Calu3 (cell line): ENCODE results near the gene NHLRC2. TPM values are rescaled to one million over a fixed set of nuclear protein-coding genes. Genes with fewer than 3 reads are reported as not detected.

Experiments
- BruUV-seq: library from RNA; stranded (reverse); fragments of 400-500 nt; replicated peaks from 2 replicates; lab custom pipeline; 2021; lab: Mats Ljungman, UMichigan
- CTCF ChIA-PET: fragments of 300-600 bp; sonication (Branson Sonifier 250); formaldehyde crosslinking; loops from one replicate; lab custom pipeline; 2022; ENCODE audit warnings: antibody characterized with exemption; lab: Charles Lee
- DNase-seq: peaks from one replicate; pipeline ENCODE4 v3.0.0; 2022
- H3K27ac Mint-ChIP-seq: one replicate; pipeline ENCODE4 v1.8.0; 2022; ENCODE audit warnings: mixed read lengths; ENCODE audit not compliant: unreplicated experiment
- H3K27me3 Mint-ChIP-seq: one replicate; pipeline ENCODE4 v1.8.0; 2022; ENCODE audit warnings: mixed read lengths; ENCODE audit not compliant: unreplicated experiment
- H3K36me3 Mint-ChIP-seq: one replicate; pipeline ENCODE4 v1.8.0; 2022; ENCODE audit warnings: mild to moderate bottlenecking, moderate library complexity, mixed read lengths; ENCODE audit not compliant: insufficient read depth, unreplicated experiment
- H3K4me1 Mint-ChIP-seq: one replicate; pipeline ENCODE4 v1.8.0; 2022; ENCODE audit warnings: mild to moderate bottlenecking, low read depth, mixed read lengths; ENCODE audit not compliant: unreplicated experiment
- H3K4me3 Mint-ChIP-seq: one replicate; pipeline ENCODE4 v1.8.0; 2022; ENCODE audit warnings: mild to moderate bottlenecking, low read depth, moderate library complexity, mixed read lengths; ENCODE audit not compliant: unreplicated experiment
- H3K9me3 Mint-ChIP-seq: one replicate; pipeline ENCODE4 v1.8.0; 2022; ENCODE audit warnings: low read depth, mixed read lengths; ENCODE audit not compliant: unreplicated experiment
- CTCF ChIP-seq: fragments of 200-600 bp; IDR thresholded peaks from one replicate; pipeline ENCODE4 v1.8.0; 2022; ENCODE audit warnings: antibody characterized with exemption; ENCODE audit not compliant: unreplicated experiment
- intact Hi-C: fragments of 100-400 bp; cut with micrococcal nuclease; formaldehyde crosslinking; loops from one replicate; pipeline ENCODE4 v1.10.0; 2022; ENCODE audit not compliant: unreplicated experiment
- total RNA-seq: library from RNA; stranded (reverse); gene quantifications from 2 replicates; pipeline ENCODE4 v1.2.3, GENCODE V29; 2022

The NHLRC2 gene
- total RNA-seq, 1 experiment from 2014 or later, result 18.7 TPM

DNA sequence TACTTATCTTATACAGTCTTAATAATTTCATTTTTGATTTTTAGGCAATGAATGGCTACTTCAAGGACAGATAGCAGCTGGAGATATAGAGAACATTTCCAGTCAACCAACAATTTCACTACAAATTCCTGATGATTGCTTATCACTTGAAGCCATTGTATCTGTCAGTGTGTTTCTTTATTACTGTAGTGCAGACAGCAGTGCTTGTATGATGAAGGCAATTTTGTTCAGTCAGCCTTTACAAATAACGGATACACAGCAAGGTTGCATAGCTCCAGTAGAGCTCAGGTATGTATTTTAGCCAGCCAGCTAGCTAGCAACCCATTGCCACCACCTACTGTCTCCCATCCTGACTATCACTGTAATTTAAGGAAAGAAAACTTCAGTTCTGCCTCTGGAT, 53.8 kb downstream of the NHLRC2 start:
- no TSS peak for BruUV-seq
- no peak overlapping the region for H3K4me3 Mint-ChIP-seq
- no peak for DNase-seq
- peaks cover 6% of the 10 kb centered on the region for H3K36me3 Mint-ChIP-seq
- no peak for TF ChIP-seq CTCF
- CTCF ChIA-PET, result interaction anchor here (0.5 kb wide), 1 partner anchor 251 kb away, joined by 3 read pairs; no protein-coding TSS in a partner anchor
- no peaks in the 10 kb centered on the region for H3K9me3 Mint-ChIP-seq
- no peak overlapping the region for H3K27ac Mint-ChIP-seq
- H3K27me3 Mint-ChIP-seq, result no peaks in the 10 kb centered on the region
- intact Hi-C loops, result no loop called here
- no peaks in the 10 kb centered on the region for H3K4me1 Mint-ChIP-seq

DNA sequence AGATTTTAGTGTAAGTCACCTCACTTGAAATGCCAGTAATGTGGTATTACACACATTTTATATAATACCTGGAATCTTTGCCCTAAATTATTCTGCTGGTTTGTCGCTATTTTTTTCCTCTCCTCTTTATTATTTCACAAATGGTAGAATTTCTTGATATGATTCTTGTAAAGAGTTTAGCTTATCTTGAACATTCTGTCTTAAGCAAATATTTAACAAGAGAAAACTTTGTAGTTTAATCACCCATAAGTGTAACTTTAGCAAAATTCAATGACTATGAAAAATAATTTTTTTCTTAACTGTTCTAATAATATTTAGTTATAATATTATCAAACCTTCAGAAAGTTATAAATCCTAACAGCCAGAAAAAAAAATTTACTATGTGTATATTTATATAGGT, 56.7 kb downstream of the NHLRC2 start:
- Mint-ChIP-seq H3K4me3 (no peak overlapping the region), H3K4me1 (no peaks in the 10 kb centered on the region), H3K36me3 (no peaks in the 10 kb centered on the region), H3K27me3 (no peaks in the 10 kb centered on the region), H3K9me3 (no peaks in the 10 kb centered on the region), H3K27ac (no peak overlapping the region)
- intact Hi-C loops, result no loop called here
- DNase-seq, result no peak
- no TSS peak for BruUV-seq
- TF ChIP-seq CTCF, result no peak
- CTCF ChIA-PET, result no interaction called here

- no peaks in the 10 kb centered on the region for H3K4me1 Mint-ChIP-seq
- H3K9me3 Mint-ChIP-seq, result no peaks in the 10 kb centered on the region
- BruUV-seq, result no TSS peak
- H3K27ac Mint-ChIP-seq, result no peak overlapping the region
- CTCF ChIA-PET, result no interaction called here
- intact Hi-C loops, result no loop called here
- no peak for TF ChIP-seq CTCF
- H3K36me3 Mint-ChIP-seq, result no peaks in the 10 kb centered on the region
- DNase-seq, result no peak
- H3K27me3 Mint-ChIP-seq, result no peaks in the 10 kb centered on the region
- H3K4me3 Mint-ChIP-seq, result no peak overlapping the region
Measured at GRCh38 chr10:113911839-113912238, 57.4 kb downstream of the NHLRC2 start.

GRCh38 chr10:113912582-113912981, 58.1 kb downstream of the NHLRC2 start:
- BruUV-seq, result no TSS peak
- no peak for DNase-seq
- Mint-ChIP-seq H3K4me3 (no peak overlapping the region), H3K4me1 (no peaks in the 10 kb centered on the region), H3K36me3 (no peaks in the 10 kb centered on the region), H3K27ac (no peak overlapping the region), H3K9me3 (no peaks in the 10 kb centered on the region), H3K27me3 (no peaks in the 10 kb centered on the region)
- no peak for TF ChIP-seq CTCF
- intact Hi-C loops, result no loop called here
- CTCF ChIA-PET, result no interaction called here
